Suprapubic skin (tissue), 4 donors: ENCODE data around the gene SNUPN. TPM values are rescaled to one million over a fixed set of nuclear protein-coding genes. Genes with fewer than 3 reads are reported as not detected.

Source experiments
- DNase-seq, 2 donors: peaks; one replicate each; pipeline ENCODE4 v3.0.0-alpha.2; 2019; ENCODE audit warnings: low spot score in 2 of 2
- H3K27ac ChIP-seq: fragments of 200-600 bp; sonication (generic); one replicate; pipeline ENCODE4 v1.5.1; 2019
- H3K27me3 ChIP-seq: fragments of 200-600 bp; sonication (generic); one replicate; pipeline ENCODE4 v1.5.1; 2019
- H3K36me3 ChIP-seq: fragments of 200-600 bp; sonication (generic); one replicate; pipeline ENCODE4 v1.5.1; 2019
- H3K4me1 ChIP-seq: fragments of 200-600 bp; sonication (generic); one replicate; pipeline ENCODE4 v1.5.1; 2019
- H3K4me3 ChIP-seq: fragments of 200-600 bp; sonication (generic); one replicate; pipeline ENCODE4 v1.5.1; 2019; ENCODE audit warnings: mild to moderate bottlenecking
- H3K9me3 ChIP-seq: fragments of 200-600 bp; sonication (generic); one replicate; pipeline ENCODE4 v1.5.1; 2019
- EP300 ChIP-seq: sonication (generic); formaldehyde crosslinking; IDR thresholded peaks from one replicate; pipeline ENCODE4 v1.6.1; 2017; ENCODE audit warnings: antibody characterized with exemption
- POLR2A ChIP-seq, 2 donors: fragments of 450-650 bp; IDR thresholded peaks; one replicate each; pipeline ENCODE4 v1.6.1; 2017; ENCODE audit warnings: antibody characterized with exemption in 2 of 2, mild to moderate bottlenecking in 2 of 2, moderate library complexity in 2 of 2
- POLR2AphosphoS5 ChIP-seq, 3 donors: sonication (generic); formaldehyde crosslinking; IDR thresholded peaks; one replicate each; pipeline ENCODE4 v1.6.1; 2017; ENCODE audit warnings: antibody characterized with exemption in 3 of 3
- WGBS: methylation state at CpG from one replicate; pipeline ENCODE4 v1.1.5; 2018; 5-methylcytosine and 5-hydroxymethylcytosine counted together
- total RNA-seq, 4 donors: library from RNA; depleted of rRNA; stranded (reverse); fragments of >200 nt; gene quantifications; one replicate each; pipeline ENCODE4 v1.1.0, GENCODE V29; 2016
- TF ChIP-seq, protein P1 (sequence below), 2 donors: fragments of 200-600 bp in 1 of 2; fragments of 450-650 bp in 1 of 2; sonication (generic) in 1 of 2; IDR thresholded peaks; one replicate each; pipeline ENCODE4 v1.5.1; 2016 to 2019; ENCODE audit warnings: antibody characterized with exemption in 2 of 2, mild to moderate bottlenecking in 1 of 2, moderate library complexity in 1 of 2

SNUPN gene
- total RNA-seq, 4 donors from 2014 or later: 12.8 to 31.7 (median 17.5) TPM

DNA sequence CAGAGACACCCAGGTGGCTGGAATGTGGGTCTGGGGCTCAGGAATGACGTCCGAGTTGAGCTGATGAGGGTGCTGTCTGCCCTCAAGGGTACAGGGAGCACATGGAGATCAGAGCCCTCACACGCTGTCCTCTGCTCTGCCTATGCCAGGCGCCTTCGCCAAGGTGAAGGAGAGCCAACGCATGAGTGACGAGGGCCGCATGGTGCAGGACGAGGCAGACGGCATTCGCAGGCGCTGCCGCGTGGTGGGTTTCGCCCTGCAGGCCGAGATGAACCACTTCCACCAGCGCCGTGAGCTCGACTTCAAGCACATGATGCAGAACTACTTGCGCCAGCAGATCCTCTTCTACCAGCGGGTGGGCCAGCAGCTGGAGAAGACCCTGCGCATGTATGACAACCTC lies 31.3 kb upstream of the SNUPN start:
- H3K27ac ChIP-seq: no peak overlapping the region
- peaks cover 95% of the 10 kb centered on the region for H3K4me1 ChIP-seq
- H3K36me3 ChIP-seq: peaks cover 26% of the 10 kb centered on the region
- no peak for DNase-seq
- no peak overlapping the region for H3K4me3 ChIP-seq
- no peak for TF ChIP-seq EP300
- TF ChIP-seq, protein P1, sequence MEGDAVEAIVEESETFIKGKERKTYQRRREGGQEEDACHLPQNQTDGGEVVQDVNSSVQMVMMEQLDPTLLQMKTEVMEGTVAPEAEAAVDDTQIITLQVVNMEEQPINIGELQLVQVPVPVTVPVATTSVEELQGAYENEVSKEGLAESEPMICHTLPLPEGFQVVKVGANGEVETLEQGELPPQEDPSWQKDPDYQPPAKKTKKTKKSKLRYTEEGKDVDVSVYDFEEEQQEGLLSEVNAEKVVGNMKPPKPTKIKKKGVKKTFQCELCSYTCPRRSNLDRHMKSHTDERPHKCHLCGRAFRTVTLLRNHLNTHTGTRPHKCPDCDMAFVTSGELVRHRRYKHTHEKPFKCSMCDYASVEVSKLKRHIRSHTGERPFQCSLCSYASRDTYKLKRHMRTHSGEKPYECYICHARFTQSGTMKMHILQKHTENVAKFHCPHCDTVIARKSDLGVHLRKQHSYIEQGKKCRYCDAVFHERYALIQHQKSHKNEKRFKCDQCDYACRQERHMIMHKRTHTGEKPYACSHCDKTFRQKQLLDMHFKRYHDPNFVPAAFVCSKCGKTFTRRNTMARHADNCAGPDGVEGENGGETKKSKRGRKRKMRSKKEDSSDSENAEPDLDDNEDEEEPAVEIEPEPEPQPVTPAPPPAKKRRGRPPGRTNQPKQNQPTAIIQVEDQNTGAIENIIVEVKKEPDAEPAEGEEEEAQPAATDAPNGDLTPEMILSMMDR (IDR thresholded peaks at IDR 0.05): no peak
- TF ChIP-seq POLR2A (IDR thresholded peaks at IDR 0.05): no peak
- TF ChIP-seq POLR2AphosphoS5 (IDR thresholded peaks at IDR 0.05): no peak
- H3K27me3 ChIP-seq: no peaks in the 10 kb centered on the region
- H3K9me3 ChIP-seq: no peaks in the 10 kb centered on the region
- WGBS: 93% methylated on average over 11 of the region's 22 CpGs

DNA sequence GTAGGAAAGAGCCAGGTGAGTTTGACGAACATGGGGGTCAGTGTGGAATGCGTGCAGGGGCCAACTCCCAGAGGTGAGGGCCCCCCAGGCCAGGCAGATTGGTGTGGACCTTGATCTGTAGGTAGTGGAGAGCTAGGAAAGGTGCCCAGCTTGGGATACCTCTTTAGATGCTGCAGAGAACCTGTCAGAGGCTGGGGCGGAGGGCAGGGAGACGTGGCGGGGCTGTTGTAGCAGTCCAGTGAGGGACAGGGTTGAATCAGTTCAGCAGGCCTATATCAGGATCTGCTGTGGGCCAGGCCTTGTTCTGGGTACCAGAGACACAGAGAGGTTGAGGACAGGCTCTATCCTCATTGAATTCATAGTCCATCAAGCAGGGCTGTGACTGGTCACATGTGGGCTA lies 30.8 kb upstream of the SNUPN start:
- Histone ChIP-seq H3K4me1 (peaks cover 95% of the 10 kb centered on the region), H3K27me3 (no peaks in the 10 kb centered on the region), H3K4me3 (no peak overlapping the region), H3K27ac (no peak overlapping the region), H3K9me3 (no peaks in the 10 kb centered on the region), H3K36me3 (peaks cover 26% of the 10 kb centered on the region)
- DNase-seq: no peak
- 92% methylated on average over 5 of the region's 5 CpGs for WGBS
- TF ChIP-seq POLR2AphosphoS5 (IDR thresholded peaks at IDR 0.05) (no peak), EP300 (no peak)
- TF ChIP-seq, protein P1 (IDR thresholded peaks at IDR 0.05): no peak

DNA sequence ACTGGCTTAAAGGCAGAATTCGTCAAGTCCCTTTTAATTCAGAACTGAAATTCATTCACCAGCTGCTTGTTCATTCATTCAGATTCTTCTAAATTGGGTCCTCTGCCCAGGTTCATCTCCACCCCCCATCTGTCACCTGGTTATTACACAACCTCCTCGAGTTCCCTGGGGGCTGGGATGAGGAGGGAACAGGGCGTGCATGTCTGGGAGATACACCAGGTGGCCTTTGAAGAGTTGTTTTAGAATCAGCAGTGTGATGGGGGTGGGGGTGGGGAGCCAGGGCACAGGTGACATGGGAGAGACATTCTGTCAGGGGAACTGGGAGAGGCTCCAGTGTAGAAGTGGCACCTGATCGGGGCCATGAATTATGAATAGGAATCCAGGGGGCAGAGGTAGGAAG lies 30.4 kb upstream of the SNUPN start:
- no peak for DNase-seq
- Histone ChIP-seq H3K9me3 (no peaks in the 10 kb centered on the region), H3K27ac (no peak overlapping the region), H3K4me1 (peaks cover 95% of the 10 kb centered on the region), H3K4me3 (no peak overlapping the region), H3K27me3 (no peaks in the 10 kb centered on the region), H3K36me3 (peaks cover 26% of the 10 kb centered on the region)
- TF ChIP-seq, protein P1 (IDR thresholded peaks at IDR 0.05): no peak
- no peak for TF ChIP-seq EP300
- no peak for TF ChIP-seq POLR2AphosphoS5 (IDR thresholded peaks at IDR 0.05)
- no peak for TF ChIP-seq POLR2A (IDR thresholded peaks at IDR 0.05)
- 56% methylated on average over 4 of the region's 4 CpGs for WGBS

DNA sequence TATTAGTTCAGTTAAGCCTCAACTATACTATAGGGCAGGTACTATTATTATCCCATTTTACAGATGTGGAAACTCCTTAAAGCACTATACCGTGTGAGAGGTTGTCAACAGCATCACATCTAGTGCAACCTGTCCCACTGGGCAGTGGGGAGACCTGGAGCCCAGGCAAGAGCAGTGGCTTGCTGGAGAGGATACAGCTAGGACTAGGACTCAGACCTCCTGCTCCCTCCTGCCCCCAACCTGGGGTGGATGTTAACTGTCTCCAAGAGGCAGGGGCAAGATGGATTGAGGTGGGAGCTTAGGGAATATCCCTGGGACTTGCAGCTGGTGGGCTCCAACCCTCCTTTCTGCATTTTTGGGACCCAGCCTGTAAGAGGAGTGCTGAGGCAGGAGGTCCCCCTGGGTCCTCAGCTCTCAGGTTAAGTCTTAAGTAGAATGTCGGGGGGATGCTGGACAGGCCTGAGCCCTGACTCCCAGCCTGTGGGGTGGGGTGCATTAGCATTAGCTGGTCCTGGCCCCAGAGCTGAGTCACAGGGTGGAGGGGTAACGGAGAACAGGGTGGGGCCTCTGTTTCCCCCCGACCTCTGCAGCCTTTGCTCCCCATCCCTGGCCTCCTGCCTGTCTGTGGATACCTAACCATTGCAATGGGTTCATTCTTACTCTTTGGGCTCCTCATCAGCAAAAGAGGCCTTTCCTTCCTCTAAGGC lies 28.8 kb upstream of the SNUPN start:
- H3K9me3 ChIP-seq: no peaks in the 10 kb centered on the region
- DNase-seq: peak in 1 of 2 donors; percentile 58
- TF ChIP-seq, protein P1 (IDR thresholded peaks at IDR 0.05): no peak
- TF ChIP-seq POLR2AphosphoS5 (IDR thresholded peaks at IDR 0.05) (no peak), EP300 (no peak), POLR2A (IDR thresholded peaks at IDR 0.05) (no peak)
- H3K27me3 ChIP-seq: no peaks in the 10 kb centered on the region
- peaks cover 22% of the 10 kb centered on the region for H3K36me3 ChIP-seq
- no peak overlapping the region for H3K4me3 ChIP-seq
- WGBS: 58% methylated on average over 3 of the region's 4 CpGs
- H3K4me1 ChIP-seq: peaks cover 95% of the 10 kb centered on the region
- H3K27ac ChIP-seq: no peak overlapping the region

DNA sequence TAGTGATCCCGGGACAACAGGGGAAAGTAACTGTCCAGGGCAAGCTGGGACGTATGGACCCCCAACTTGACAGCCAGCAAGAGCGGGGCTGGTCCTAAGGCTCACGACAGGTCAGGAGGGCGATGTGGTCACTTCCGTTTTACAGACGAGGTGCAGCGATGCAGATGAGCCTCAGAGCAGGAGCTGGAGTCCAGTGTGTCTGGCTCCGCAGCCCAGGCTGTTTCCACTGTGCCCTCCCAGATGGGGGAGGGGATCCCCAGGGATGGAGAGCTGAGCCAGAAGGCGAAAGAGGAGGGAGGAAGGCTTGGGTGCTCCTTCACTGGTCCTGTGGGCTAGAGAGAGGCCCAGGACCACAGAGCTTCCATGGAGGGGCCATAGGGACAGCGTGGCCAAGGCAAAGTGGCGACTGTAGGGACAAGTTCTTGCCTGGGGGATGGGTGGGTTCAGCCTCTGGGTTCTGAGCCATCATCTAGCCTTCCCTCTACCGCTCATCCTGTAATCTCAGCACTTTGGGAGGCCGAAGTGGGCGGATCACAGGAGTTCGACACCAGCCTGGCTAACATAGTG lies 27.9 kb upstream of the SNUPN start:
- Histone ChIP-seq H3K36me3 (peaks cover 16% of the 10 kb centered on the region), H3K9me3 (no peaks in the 10 kb centered on the region), H3K4me1 (peaks cover 95% of the 10 kb centered on the region), H3K27me3 (no peaks in the 10 kb centered on the region), H3K4me3 (peak overlapping the region; percentile 87), H3K27ac (no peak overlapping the region)
- TF ChIP-seq, protein P1 (IDR thresholded peaks at IDR 0.05): no peak
- WGBS: 68% methylated on average over 15 of the region's 16 CpGs
- DNase-seq: no peak
